ENCODE measurements around the gene SMAD3. TPM values are rescaled to one million over a fixed set of nuclear protein-coding genes. Genes with fewer than 3 reads are reported as not detected.
"Not testable (repeated sequence)": the region's sequence is repeated elsewhere in the genome, so short reads cannot be mapped to it uniquely, and the experiment has no call there.

SMAD3 gene
- total and polyA plus RNA-seq, 5 donors, result 9.9 to 40.5 (median 29.2) TPM

GRCh38 chr15:67072958-67073357, 7.6 kb downstream of the SMAD3 start:
- 92% methylated on average over 2 of the region's 2 CpGs for whole genome bisulfite sequencing
- Histone ChIP-seq H3K27ac (ENCODE audit: low read length) (no peak overlapping the region), H3K9me3 (ENCODE audit: control insufficient read depth, low read length) (no peaks in the 10 kb centered on the region), H3K4me3 (ENCODE audit: low read length) (no peak overlapping the region), H3K4me1 (ENCODE audit: control insufficient read depth, insufficient read depth, low read length) (peaks cover 32% of the 10 kb centered on the region), H3K27me3 (ENCODE audit: control insufficient read depth, insufficient read depth) (no peaks in the 10 kb centered on the region)
- intact Hi-C loops (cut with DNase I), result loop anchor here in 1 of 4 donors (10.0 kb wide), 1 partner anchor 122 kb away; no protein-coding TSS in a partner anchor
- DNase-seq (no peak), ATAC-seq (no peak)

GRCh38 chr15:67074886-67075229, 9.5 kb downstream of the SMAD3 start:
- ATAC-seq (peak in 1 of 2 donors; percentile 34), DNase-seq (no peak)
- intact Hi-C loops (cut with DNase I), result loop anchor here in 1 of 4 donors (10.0 kb wide), 1 partner anchor 120 kb away; no protein-coding TSS in a partner anchor
- no peak overlapping the region for H3K27ac ChIP-seq (ENCODE audit: low read length)
- H3K27me3 ChIP-seq (ENCODE audit: control insufficient read depth, insufficient read depth), result no peaks in the 10 kb centered on the region
- no peaks in the 10 kb centered on the region for H3K9me3 ChIP-seq (ENCODE audit: control insufficient read depth, low read length)
- WGBS, result 90% methylated on average over 1 of the region's 1 CpG
- peaks cover 20% of the 10 kb centered on the region for H3K4me1 ChIP-seq (ENCODE audit: control insufficient read depth, insufficient read depth, low read length)
- no peak overlapping the region for H3K4me3 ChIP-seq (ENCODE audit: low read length)

GRCh38 chr15:67075555-67076135, 10.2 kb downstream of the SMAD3 start:
- peaks cover 21% of the 10 kb centered on the region for H3K4me1 ChIP-seq (ENCODE audit: control insufficient read depth, insufficient read depth, low read length)
- H3K27ac ChIP-seq (ENCODE audit: low read length); H3K4me3 ChIP-seq (ENCODE audit: low read length); H3K9me3 ChIP-seq (ENCODE audit: control insufficient read depth, low read length); DNase-seq; H3K27me3 ChIP-seq (ENCODE audit: control insufficient read depth, insufficient read depth); ATAC-seq: not testable (repeated sequence)
- intact Hi-C loops (cut with DNase I), result loop anchor here in 1 of 4 donors (10.0 kb wide), 1 partner anchor 119 kb away; no protein-coding TSS in a partner anchor
- 96% methylated on average over 14 of the region's 14 CpGs for WGBS

- Histone ChIP-seq H3K9me3 (ENCODE audit: control insufficient read depth, low read length) (no peaks in the 10 kb centered on the region), H3K4me1 (ENCODE audit: control insufficient read depth, insufficient read depth, low read length) (peaks cover 25% of the 10 kb centered on the region), H3K27me3 (ENCODE audit: control insufficient read depth, insufficient read depth) (no peaks in the 10 kb centered on the region), H3K4me3 (ENCODE audit: low read length) (no peak overlapping the region), H3K27ac (ENCODE audit: low read length) (no peak overlapping the region)
- intact Hi-C loops (cut with DNase I), result loop anchor here in 1 of 4 donors (10.0 kb wide), 1 partner anchor 119 kb away; no protein-coding TSS in a partner anchor
- peak in 1 of 2 donors; percentile 5 for ATAC-seq
- DNase-seq, result peak in 1 of 3 donors; percentile 50
- 69% methylated on average over 13 of the region's 13 CpGs for WGBS
These were observed 10.9 kb downstream of the SMAD3 start for GRCh38 chr15:67076147-67076843.

- H3K27ac ChIP-seq (ENCODE audit: low read length), result no peak overlapping the region
- H3K9me3 ChIP-seq (ENCODE audit: control insufficient read depth, low read length), result no peaks in the 10 kb centered on the region
- ATAC-seq, result peak in 1 of 2 donors; percentile 10
- no peaks in the 10 kb centered on the region for H3K27me3 ChIP-seq (ENCODE audit: control insufficient read depth, insufficient read depth)
- H3K4me3 ChIP-seq (ENCODE audit: low read length), result no peak overlapping the region
- intact Hi-C loops (cut with DNase I), result loop anchor here in 1 of 4 donors (10.0 kb wide), 1 partner anchor 117 kb away; no protein-coding TSS in a partner anchor
- no peak for DNase-seq
- WGBS, result 55% methylated on average over 6 of the region's 6 CpGs
- H3K4me1 ChIP-seq (ENCODE audit: control insufficient read depth, insufficient read depth, low read length), result peaks cover 28% of the 10 kb centered on the region
These were observed 12.3 kb downstream of the SMAD3 start for GRCh38 chr15:67077641-67078215.

- Histone ChIP-seq H3K27me3 (ENCODE audit: control insufficient read depth, insufficient read depth) (no peaks in the 10 kb centered on the region), H3K27ac (ENCODE audit: low read length) (no peak overlapping the region), H3K4me1 (ENCODE audit: control insufficient read depth, insufficient read depth, low read length) (peaks cover 35% of the 10 kb centered on the region), H3K9me3 (ENCODE audit: control insufficient read depth, low read length) (no peaks in the 10 kb centered on the region), H3K4me3 (ENCODE audit: low read length) (no peak overlapping the region)
- WGBS, result 88% methylated on average over 3 of the region's 3 CpGs
- ATAC-seq (no peak), DNase-seq (no peak)
- intact Hi-C loops (cut with DNase I), result loop anchor here in 1 of 4 donors (10.0 kb wide), 1 partner anchor 115 kb away; no protein-coding TSS in a partner anchor
These were observed 14.0 kb downstream of the SMAD3 start for GRCh38 chr15:67079361-67079760.

GRCh38 chr15:67080118-67080899, 14.9 kb downstream of the SMAD3 start:
- Histone ChIP-seq H3K4me1 (ENCODE audit: control insufficient read depth, insufficient read depth, low read length) (peaks cover 37% of the 10 kb centered on the region), H3K4me3 (ENCODE audit: low read length) (no peak overlapping the region), H3K9me3 (ENCODE audit: control insufficient read depth, low read length) (no peaks in the 10 kb centered on the region), H3K27ac (ENCODE audit: low read length) (peak overlapping the region; percentile 53), H3K27me3 (ENCODE audit: control insufficient read depth, insufficient read depth) (no peaks in the 10 kb centered on the region)
- DNase-seq (peak; percentile 40 to 83 (median 73)), ATAC-seq (peak; percentile 70 to 86)
- intact Hi-C loops (cut with DNase I), result no loop called here
- WGBS, result 44% methylated on average over 12 of the region's 12 CpGs

- Histone ChIP-seq H3K27ac (ENCODE audit: low read length) (peak overlapping the region; percentile 53), H3K4me3 (ENCODE audit: low read length) (no peak overlapping the region), H3K27me3 (ENCODE audit: control insufficient read depth, insufficient read depth) (no peaks in the 10 kb centered on the region), H3K4me1 (ENCODE audit: control insufficient read depth, insufficient read depth, low read length) (peaks cover 40% of the 10 kb centered on the region), H3K9me3 (ENCODE audit: control insufficient read depth, low read length) (no peaks in the 10 kb centered on the region)
- 24% methylated on average over 10 of the region's 10 CpGs for WGBS
- DNase-seq (peak; percentile 37 to 64 (median 55)), ATAC-seq (peak; percentile 36 to 39)
- intact Hi-C loops (cut with DNase I), result no loop called here
These were observed 15.6 kb downstream of the SMAD3 start for GRCh38 chr15:67080900-67081431.

GRCh38 chr15:67082007-67082536, 16.7 kb downstream of the SMAD3 start:
- Histone ChIP-seq H3K4me3 (ENCODE audit: low read length) (no peak overlapping the region), H3K9me3 (ENCODE audit: control insufficient read depth, low read length) (no peaks in the 10 kb centered on the region), H3K27me3 (ENCODE audit: control insufficient read depth, insufficient read depth) (no peaks in the 10 kb centered on the region), H3K27ac (ENCODE audit: low read length) (no peak overlapping the region), H3K4me1 (ENCODE audit: control insufficient read depth, insufficient read depth, low read length) (peaks cover 37% of the 10 kb centered on the region)
- no peak for DNase-seq
- 59% methylated on average over 3 of the region's 3 CpGs for WGBS
- intact Hi-C loops (cut with DNase I), result no loop called here
- peak in 1 of 2 donors; percentile 8 for ATAC-seq

GRCh38 chr15:67083135-67083762, 17.8 kb downstream of the SMAD3 start:
- Histone ChIP-seq H3K9me3 (ENCODE audit: control insufficient read depth, low read length) (no peaks in the 10 kb centered on the region), H3K27ac (ENCODE audit: low read length) (no peak overlapping the region), H3K4me1 (ENCODE audit: control insufficient read depth, insufficient read depth, low read length) (peaks cover 42% of the 10 kb centered on the region), H3K4me3 (ENCODE audit: low read length) (no peak overlapping the region), H3K27me3 (ENCODE audit: control insufficient read depth, insufficient read depth) (no peaks in the 10 kb centered on the region)
- ATAC-seq (no peak), DNase-seq (no peak)
- intact Hi-C loops (cut with DNase I), result no loop called here
- WGBS, result 74% methylated on average over 12 of the region's 12 CpGs

Data from right cardiac atrium (tissue), 5 donors.